Hepatic stellate cell (primary cell): ENCODE measurements around the gene CAMTA2.
"Not testable (repeated sequence)": the region's sequence is repeated elsewhere in the genome, so short reads cannot be mapped to it uniquely, and the experiment has no call there.

Experiments
- DNase-seq: peaks from one replicate; pipeline ENCODE4 v3.0.0; 2011; ENCODE audit warnings: low spot score

CAMTA2 gene

GRCh38 chr17:4928881-4929280 is 58.6 kb downstream of the CAMTA2 start:
- no peak for DNase-seq

DNA sequence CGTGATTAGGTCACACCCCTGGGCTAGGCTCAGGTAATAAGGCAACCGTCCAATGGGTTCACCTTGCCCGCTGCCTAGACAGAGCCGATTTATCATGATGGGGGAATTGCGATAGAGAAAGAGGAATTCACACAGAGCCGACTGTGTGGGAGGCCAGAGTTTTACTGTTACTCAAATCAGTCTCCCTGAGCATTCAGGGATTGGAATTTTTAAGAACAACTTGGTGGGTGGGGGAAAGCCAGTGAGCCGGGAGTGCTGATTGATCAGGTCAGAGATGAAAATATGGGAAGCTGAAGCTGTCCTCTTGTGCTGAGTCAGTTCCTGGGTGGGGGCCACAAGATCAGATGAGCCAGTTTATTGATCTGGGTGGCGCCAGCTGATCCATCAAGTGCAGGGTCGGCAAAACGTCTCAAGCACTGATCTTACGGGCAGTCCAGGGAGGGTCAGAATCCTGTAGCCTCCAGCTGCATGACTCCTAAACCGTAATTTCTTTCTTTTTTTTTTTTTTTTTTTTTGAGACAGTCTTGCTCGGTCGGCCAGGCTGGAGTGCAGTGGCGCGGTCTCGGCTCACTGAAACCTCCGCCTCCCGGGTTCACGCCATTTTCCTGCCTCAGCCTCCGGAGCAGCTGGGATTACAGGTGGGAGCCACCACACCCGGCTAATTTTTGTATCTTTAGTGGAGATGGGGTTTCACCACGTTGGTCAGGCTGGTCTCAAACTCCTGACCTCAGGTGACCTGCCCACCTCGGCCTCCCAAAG is 60.7 kb downstream of the CAMTA2 start:
- DNase-seq: not testable (repeated sequence)

DNA sequence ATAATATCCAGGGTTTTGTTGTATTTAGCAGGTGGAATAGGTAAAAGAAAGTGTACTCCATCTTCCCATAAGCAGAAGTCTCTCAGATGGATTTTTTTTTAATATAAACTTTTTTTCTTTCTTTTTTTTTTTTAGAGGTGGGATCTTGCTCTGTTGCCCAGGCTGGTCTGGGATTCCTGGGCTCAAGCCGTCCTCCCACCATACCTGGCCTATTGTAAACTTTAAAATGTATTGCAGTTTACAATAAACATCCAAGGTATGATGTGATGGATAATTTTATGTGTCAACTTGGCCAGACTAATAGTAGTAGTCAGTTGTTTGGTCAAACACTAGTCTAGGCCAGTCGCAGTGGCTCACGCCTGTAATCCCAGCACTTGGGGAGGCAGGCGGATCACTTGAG is 66.2 kb downstream of the CAMTA2 start:
- no peak for DNase-seq

DNA sequence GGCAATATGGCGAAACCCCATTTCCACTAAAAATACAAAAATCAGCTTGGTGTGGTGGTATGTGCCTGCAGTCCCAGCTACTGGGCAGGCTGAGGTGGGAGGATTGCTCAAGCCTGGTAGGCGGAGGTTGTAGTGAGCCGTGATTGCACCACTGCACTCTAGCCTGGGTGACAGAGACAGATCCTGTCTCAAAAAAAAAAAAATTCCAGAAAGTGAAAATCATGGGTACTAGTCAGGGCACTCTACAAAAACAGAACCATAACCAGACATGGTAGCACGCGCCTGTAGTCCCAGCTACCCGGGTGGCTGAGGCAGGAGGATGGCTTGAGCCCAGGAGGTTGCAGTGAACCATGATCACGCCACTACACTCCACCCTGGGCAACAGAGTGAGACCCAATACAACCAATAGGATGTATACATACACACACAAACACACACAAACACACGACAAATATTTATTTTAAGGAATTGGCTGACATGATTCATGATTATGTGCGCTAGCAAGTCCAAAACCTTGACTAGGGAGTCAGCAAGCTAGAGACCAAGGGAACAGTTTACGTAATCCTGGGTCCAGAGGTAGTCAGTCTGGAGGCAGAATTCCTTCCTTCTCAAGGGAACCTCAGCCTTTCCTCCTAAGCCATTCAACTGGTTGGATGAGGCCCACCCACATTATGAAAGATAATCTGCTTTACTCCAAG is 67.0 kb downstream of the CAMTA2 start:
- no peak for DNase-seq

DNA sequence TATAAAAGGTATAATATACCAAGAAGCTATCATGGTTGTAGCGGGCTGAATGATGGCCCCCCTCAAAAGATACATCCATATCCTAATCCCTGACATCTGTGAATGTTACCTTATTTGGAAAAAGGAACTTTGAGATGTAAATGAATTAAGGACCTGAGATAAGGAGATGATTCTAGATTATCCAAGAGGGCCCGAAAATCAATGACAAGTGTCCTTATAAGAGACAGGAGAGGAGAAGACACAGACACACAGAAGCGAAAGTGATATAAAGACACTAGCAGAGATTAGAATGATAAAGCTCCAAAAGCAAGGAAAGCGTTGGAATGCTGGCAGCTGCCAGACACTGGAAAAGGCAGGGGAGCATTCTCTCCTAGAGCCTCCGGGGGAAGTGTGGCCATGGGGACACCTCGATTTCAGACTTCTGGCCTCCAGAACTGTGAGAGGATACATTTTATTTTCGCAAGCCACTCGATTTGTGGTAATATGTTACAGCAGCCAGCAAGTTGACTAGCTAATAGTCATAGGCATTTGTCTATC is 67.9 kb downstream of the CAMTA2 start:
- no peak for DNase-seq
